ENCODE measurements around the gene DACT3.

DACT3 gene

GRCh38 chr19:46637224-46637623 lies 23.8 kb downstream of the DACT3 start:
- Histone ChIP-seq H3K9ac (ENCODE audit: low read length) (no peak overlapping the region), H3K9me3 (ENCODE audit: low read length) (no peaks in the 10 kb centered on the region), H3K4me3 (ENCODE audit: low read depth, low read length, poor library complexity, severe bottlenecking) (no peak overlapping the region), H4K20me1 (ENCODE audit: insufficient read depth, low read length) (no peaks in the 10 kb centered on the region), H3F3A (ENCODE audit: insufficient read depth, low read length) (peaks cover 4% of the 10 kb centered on the region; the same call in 1 of the 2 replicates), H3K36me3 (ENCODE audit: insufficient read depth, low read length) (no peaks in the 10 kb centered on the region), H3K27me3 (ENCODE audit: insufficient read depth, low read length) (peaks cover 2% of the 10 kb centered on the region), H3K27ac (ENCODE audit: low read depth, low read length, poor library complexity, severe bottlenecking) (no peak overlapping the region), H3K4me1 (ENCODE audit: insufficient read depth, low read length, severe bottlenecking) (peaks cover 35% of the 10 kb centered on the region), H3K79me2 (ENCODE audit: insufficient read depth, low read length) (no peaks in the 10 kb centered on the region), H3K9me2 (ENCODE audit: low read depth, low read length) (no peaks in the 10 kb centered on the region), H3K4me2 (ENCODE audit: low read length) (no peak overlapping the region), H2AFZ (ENCODE audit: low read length) (no peak overlapping the region)
- no peak for TF ChIP-seq CTCF (IDR thresholded peaks at IDR 0.05; ENCODE audit: low read length)

- H4K20me1 ChIP-seq (ENCODE audit: insufficient read depth, low read length): no peaks in the 10 kb centered on the region
- H3K4me3 ChIP-seq (ENCODE audit: low read depth, low read length, poor library complexity, severe bottlenecking): no peak within 1 kb of the TSS
- H2AFZ ChIP-seq (ENCODE audit: low read length): no peak within 1 kb of the TSS
- peaks cover 4% of the 10 kb centered on the region for H3K27me3 ChIP-seq (ENCODE audit: insufficient read depth, low read length)
- H3K9ac ChIP-seq (ENCODE audit: low read length): no peak within 1 kb of the TSS
- H3K4me2 ChIP-seq (ENCODE audit: low read length): no peak within 1 kb of the TSS
- no peaks in the 10 kb centered on the region for H3K9me2 ChIP-seq (ENCODE audit: low read depth, low read length)
- no peaks in the 10 kb centered on the region for H3K36me3 ChIP-seq (ENCODE audit: insufficient read depth, low read length)
- TF ChIP-seq EZH2 (IDR thresholded peaks at IDR 0.05; ENCODE audit: borderline replicate concordance, low read length) (no peak), CTCF (IDR thresholded peaks at IDR 0.05; ENCODE audit: low read length) (no peak)
- H3K79me2 ChIP-seq (ENCODE audit: insufficient read depth, low read length): no peaks in the 10 kb centered on the region
- H3K4me1 ChIP-seq (ENCODE audit: insufficient read depth, low read length, severe bottlenecking): peaks cover 35% of the 10 kb centered on the region
- H3F3A ChIP-seq (ENCODE audit: insufficient read depth, low read length): peaks cover 4% of the 10 kb centered on the region; the same call in 1 of the 2 replicates
- no peak within 1 kb of the TSS for H3K27ac ChIP-seq (ENCODE audit: low read depth, low read length, poor library complexity, severe bottlenecking)
- H3K9me3 ChIP-seq (ENCODE audit: low read length): no peaks in the 10 kb centered on the region
These were observed 24.8 kb downstream of the DACT3 start, which contains the start of gene GNG8 for GRCh38 chr19:46635920-46636761. Gene GNG8 (minus strand): TSS chr19:46636202. CDS start chr19:46634682, 1,520 bp downstream.

- H3F3A ChIP-seq (ENCODE audit: insufficient read depth, low read length): peaks cover 4% of the 10 kb centered on the region; the same call in 1 of the 2 replicates
- H3K9me3 ChIP-seq (ENCODE audit: low read length): no peaks in the 10 kb centered on the region
- peaks cover 33% of the 10 kb centered on the region for H3K4me1 ChIP-seq (ENCODE audit: insufficient read depth, low read length, severe bottlenecking)
- H3K9ac ChIP-seq (ENCODE audit: low read length): no peak overlapping the region
- H4K20me1 ChIP-seq (ENCODE audit: insufficient read depth, low read length): no peaks in the 10 kb centered on the region
- H3K36me3 ChIP-seq (ENCODE audit: insufficient read depth, low read length): no peaks in the 10 kb centered on the region
- no peaks in the 10 kb centered on the region for H3K79me2 ChIP-seq (ENCODE audit: insufficient read depth, low read length)
- H3K4me2 ChIP-seq (ENCODE audit: low read length): no peak overlapping the region
- H3K9me2 ChIP-seq (ENCODE audit: low read depth, low read length): no peaks in the 10 kb centered on the region
- no peak overlapping the region for H3K27ac ChIP-seq (ENCODE audit: low read depth, low read length, poor library complexity, severe bottlenecking)
- H3K4me3 ChIP-seq (ENCODE audit: low read depth, low read length, poor library complexity, severe bottlenecking): no peak overlapping the region
- TF ChIP-seq CTCF (IDR thresholded peaks at IDR 0.05; ENCODE audit: low read length) (no peak), EZH2 (IDR thresholded peaks at IDR 0.05; ENCODE audit: borderline replicate concordance, low read length) (no peak)
- H2AFZ ChIP-seq (ENCODE audit: low read length): no peak overlapping the region
- peaks cover 6% of the 10 kb centered on the region for H3K27me3 ChIP-seq (ENCODE audit: insufficient read depth, low read length)
These were observed 26.2 kb downstream of the DACT3 start for GRCh38 chr19:46634656-46635218.
